GM19351 (cell line): Measurements from ENCODE around the gene OAF.

ENCODE experiments used
- ATAC-seq: cut with Tn5 transposase; IDR thresholded peaks from one replicate; pipeline ENCODE4 v1.9.1; 2021; ENCODE audit warnings: mild to moderate bottlenecking, moderate library complexity; ENCODE audit not compliant: unreplicated experiment

OAF gene

DNA sequence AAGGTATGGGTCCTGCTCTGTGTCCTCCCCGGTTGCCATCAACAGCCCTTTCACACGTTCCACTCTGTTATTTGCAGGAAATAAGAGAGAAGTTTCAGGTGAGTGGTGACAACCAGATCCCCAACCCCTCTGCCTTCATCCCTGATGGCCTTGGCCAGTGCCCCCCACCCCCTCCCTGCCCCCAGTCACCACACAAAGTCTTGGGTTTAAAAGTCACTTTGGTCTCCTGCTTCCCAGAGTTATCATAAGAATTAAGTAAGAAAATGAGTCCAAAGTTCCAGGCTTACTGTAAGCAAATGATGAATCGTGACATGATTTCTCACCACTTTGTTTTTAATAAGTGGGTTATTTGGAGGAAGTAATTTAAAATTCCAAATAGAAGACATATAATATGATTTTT, 9.2 kb upstream of the OAF start:
- no peak for ATAC-seq

DNA sequence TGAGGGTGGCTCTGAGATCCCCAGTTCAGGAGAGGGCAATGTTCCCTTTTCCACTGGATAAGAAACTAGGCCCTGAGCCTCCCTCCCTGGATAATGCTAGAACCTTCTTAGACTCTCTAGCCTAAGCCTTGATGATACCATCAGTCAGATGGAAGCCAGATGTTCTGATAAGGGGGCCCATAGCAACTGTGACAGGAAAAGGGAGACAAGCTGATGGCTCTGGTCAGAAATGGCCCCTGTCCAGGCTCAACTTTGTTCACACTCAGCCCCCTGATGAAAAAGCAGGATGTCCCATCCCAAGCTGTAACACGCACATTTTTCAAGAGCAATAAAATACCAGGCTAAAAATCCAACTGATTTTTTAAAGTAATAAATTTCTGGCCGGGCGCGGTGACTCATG, 7.2 kb upstream of the OAF start:
- ATAC-seq: no peak

DNA sequence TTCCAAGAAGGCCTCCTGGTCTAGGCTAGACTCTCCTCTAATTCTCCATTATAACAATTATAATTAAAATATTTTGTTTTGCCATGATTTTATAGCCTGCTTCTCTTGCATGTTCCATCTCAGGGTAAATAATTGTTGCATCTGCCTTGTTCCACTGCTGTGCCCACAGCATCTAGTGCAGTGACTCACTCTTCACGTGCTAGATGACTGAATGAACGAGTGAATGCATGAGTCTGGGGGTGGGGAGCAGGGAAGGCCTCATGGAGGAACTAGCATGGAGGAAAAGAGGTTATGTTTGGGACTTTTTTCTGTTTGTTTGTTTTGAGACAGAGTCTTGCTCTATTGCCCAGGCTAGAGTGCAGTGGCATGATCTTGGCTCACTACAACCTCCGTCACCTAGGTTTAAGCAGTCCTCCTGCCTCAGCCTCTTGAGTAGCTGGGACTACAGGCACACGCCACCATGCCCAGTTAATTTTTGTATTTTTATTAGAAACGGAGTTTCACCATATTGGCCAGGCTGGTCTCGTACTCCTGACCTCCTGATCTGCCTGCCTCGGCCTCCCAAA, 5.2 kb upstream of the OAF start:
- no peak for ATAC-seq

DNA sequence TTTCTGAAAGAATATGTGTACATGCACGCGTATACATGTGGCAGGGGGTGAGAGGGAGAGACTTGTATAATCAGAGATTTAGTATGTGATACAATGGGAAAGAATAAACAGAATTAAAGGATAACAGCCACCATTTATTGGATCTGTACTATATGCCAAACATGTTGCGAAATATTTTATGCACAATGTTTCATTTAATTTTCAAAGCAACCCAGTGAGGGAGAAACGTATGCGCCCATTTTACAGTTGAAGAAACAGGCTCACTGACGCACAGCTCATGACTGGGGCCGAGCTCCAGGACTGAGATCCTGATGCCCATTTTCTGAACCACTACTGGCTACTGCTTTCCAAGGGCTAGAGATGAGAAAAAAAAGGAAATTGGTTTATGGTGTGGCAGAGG, 3.3 kb upstream of the OAF start:
- ATAC-seq: no peak

DNA sequence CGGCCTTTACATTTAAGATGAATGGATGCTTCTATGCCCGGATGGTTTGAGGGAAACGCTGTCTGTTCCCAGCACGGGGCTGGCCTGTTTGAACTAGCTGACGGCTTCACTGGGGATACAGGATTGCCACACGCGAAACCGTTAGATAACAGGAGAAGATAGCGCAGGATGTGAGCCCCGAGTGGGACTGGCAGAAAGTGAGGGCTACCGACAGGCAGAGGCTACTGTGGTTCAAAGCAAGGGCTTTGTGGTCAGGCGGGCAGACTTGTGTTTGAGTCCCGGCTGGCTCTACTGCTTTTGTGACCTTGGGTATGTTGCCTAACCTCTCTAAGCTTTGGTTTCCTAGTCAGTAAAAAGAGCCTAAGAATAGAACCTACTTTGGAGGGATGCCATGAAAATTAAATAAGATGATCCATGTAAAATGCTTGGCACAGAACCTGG, 2.8 kb upstream of the OAF start:
- no peak for ATAC-seq

DNA sequence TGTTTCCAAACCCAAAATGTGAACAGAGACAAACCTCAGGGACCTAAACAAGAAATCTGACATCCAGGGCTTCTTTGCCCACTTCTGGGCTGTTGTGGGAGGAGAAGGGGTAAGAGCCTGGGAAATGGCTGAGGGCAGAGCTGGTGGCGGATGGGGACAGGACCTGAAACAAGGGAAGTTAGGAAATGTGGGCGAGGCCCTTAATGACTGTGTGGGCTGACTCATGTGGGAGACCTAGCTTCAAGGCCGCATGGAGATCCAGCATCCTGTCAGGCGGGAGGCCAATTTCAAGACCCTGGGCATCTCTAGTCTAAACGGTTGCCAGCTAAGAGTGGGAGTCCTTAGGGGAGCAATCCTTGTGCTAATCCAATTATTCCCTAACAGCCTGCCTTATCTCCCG, 2.1 kb upstream of the OAF start:
- no peak for ATAC-seq

DNA sequence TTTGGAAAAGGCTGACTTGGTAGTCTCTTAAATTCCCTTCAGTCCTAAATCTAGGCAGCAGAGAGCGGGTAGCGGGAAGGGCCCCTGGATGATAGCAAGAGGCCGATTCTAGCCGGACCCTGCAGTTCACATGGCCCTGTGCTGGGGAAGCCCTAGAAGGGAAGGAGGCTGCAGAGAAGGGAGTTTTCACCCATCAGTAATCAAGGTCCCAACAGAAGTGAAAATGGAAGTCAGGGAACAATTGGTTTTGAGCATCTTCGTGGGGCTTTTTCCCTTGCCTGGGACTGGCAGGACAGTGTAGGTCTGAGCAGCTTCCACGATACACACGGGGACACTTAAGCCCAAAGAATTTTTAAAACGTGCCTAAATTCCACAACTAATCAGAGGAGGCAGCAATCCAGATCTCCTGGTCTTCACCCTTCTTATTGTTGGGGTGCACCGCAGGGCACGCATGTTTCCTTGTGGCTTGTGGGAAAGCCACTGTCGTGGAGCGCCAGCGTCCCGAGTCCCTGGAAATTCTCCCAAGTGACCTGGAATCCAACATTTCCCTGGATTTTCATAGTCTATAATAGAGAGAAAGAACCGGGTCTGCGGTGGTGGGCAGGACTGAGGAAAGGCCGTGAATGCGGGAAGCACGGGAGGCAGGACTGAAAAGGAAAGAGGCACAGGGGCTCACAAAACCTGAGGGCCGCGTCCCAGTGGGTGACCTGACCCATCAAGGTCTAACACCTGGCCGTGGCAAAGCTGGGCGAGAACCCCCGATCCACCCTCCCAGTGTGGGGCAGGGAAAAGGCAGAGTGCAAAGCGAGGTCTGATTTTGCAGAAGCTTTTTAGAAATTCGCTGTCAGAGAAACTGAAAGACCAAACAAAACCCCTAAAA, 846 bp upstream of the OAF start:
- ATAC-seq: peak; percentile 4

DNA sequence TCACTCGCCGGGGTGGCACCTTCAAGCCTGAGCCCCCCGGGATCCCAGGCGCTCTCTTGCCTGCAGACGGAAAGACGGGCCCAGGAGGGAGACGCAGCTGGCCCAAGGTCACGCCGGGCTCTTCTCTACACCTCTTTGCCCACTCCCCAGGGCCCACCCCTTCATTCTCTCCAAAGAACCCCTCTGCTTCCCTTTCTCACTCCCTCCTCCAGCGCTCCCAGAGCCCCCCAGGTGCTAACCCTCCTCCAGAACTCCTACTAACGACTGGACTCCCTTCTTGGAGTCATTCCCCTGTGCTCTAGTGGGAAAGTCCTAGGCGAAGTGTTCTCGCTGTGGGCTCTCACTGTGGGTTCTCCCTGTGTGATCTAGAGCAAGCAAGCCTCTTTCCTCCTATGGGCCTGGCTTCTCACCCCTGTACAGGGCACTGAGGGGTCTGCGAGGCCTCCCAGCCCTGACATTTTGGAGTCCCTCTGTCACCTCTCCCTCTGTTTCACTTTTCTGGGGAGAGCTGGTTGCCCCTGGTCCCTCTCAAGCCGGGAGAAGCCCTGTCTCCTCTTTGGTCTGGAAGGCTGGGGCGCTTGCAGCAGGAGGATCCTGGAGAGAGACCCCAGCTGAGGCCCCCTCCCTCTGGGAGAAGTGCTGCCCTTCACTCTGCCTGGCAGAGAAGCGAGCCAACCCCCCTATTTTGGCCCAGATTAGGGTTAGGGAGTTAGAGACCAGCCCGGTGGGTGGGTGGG, 858 bp downstream of the OAF start:
- no peak for ATAC-seq

DNA sequence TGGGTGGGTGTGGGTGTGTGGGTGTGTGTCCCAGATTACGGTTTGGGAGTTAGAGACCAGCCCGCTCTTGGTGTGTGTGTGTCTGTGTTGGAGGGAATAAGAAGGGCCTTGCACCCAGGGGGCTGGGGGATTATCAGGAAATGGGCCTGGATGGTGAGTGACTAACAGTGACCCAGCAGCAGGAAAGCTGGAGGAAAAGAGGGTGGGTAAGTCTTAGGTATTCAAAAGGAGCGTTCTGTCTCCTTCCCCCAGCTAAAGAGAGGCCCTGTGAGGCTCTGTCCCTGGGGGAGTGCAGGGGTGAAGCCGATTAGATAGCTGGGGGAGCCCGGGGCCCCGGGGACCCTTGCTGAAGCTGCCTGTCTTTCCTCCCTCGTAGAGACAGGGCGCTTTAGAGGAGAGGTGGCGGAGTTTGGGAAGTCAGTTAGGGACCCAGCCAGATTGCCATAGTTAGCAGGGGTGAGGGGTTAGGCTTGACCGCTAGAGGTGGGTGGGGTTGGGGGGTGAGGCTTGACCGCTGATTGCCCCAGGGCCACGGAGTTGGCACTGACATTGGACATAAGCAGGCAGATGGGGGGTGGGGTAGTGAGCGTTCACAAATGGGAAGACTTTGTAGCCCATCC, 1.5 kb downstream of the OAF start:
- no peak for ATAC-seq

DNA sequence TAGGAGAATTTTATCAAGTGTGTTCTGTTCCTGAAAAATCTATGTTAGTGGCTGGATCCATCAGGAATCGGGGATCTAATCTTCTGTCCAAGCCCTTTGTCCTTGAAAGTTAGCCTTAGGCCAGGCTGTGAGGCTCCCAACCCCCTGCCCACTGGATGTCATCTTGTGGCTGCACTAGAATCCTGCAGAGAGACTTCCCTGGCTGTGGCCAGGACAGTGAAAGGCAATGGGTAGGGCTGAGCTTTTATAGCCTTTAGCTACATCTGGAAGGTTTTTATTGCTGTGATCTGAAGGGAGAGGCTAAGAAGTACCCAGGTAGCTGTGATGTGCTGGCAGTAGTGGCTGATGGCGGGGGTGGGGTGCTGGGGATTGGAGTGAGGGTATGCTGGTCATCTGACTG, 2.1 kb downstream of the OAF start:
- no peak for ATAC-seq

DNA sequence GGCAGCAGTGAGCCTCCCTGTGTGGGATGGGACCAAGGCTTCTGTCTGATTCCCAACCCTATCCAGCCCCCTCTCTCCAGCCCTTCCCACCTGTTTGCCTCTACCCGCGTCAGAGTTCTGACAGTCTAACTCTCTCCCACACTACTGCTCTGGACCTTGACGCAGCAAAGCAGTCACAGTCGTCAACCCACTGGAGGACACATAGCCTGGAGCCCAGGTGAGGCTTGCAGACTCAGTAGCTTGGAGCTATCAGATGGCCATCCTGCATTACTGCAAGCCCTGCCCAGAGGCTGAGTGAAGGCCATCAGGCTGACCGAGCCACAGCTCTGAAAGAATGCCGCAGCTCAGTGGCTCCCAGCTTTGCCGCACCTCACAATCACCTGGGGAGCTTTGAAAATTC, 3.7 kb downstream of the OAF start:
- ATAC-seq: no peak

DNA sequence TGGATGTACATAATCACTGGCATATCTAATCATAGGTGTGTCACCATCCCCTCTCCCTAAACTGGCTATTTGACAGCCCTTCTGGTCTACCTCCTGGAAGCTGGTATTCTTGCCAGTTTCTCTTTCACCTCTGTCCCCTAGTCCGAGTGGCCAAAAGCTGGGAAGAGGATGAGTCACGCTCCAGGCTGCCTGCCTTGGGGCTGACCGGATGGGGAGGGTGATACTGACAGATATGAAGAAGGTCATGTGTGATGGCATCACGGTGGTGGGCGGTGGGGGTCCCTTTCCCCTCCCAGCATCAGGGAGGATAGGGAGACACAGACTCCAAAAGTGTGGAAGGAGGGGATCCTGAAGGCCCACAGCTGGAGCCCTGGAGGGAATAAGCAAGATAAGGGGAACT, 4.8 kb downstream of the OAF start:
- no peak for ATAC-seq

DNA sequence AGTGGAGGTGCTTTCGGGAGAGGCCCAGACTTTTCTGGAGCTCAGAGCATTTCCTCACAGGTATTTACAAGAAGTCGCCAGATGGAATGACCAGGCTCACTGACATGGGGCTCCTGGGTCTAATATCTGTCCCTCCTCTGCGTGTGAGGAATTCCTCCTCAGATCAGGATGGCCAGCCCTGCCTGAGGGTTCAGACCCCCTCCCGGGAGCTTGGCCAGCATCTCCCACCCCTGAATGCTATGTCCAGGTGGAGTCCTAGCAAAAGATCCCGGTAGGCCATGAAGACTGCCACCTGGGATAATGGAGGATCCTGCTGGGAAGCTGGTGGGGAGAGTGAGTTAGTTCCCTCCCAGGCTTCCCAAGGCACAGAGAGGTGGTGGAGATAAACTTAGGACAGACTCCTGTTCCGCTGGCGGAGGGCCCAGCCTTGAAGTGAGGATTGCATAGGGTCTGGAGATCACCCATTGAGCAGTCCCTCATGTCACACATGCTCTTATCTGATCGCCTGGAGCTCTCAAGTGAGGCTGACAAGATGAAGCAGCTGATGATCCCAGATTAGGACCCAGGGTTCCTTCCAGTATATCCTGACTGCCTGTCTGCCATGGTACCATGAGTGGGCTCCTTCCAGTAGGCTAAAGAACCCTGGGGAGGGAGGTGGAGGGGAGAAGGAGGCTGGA, 5.7 kb downstream of the OAF start:
- no peak for ATAC-seq

DNA sequence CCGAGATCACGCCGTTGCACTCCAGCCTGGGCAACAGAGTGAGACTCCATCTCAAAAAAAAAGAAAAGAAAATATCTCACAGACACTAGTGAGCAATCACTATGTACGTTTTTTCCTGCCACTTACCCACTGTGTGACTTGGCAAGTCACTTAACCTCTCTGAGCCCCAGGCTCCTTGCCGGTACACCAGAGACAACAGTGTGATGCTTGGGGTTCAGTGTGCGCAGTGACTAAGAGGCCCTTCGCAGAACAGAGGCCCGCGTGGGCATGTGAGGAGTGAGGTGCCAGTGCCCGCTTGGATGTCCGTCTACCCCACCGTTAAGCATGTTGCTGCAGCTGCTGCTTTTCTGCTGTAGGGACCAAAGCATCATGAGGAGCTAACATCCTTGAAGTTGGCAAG, 6.7 kb downstream of the OAF start:
- ATAC-seq: no peak

DNA sequence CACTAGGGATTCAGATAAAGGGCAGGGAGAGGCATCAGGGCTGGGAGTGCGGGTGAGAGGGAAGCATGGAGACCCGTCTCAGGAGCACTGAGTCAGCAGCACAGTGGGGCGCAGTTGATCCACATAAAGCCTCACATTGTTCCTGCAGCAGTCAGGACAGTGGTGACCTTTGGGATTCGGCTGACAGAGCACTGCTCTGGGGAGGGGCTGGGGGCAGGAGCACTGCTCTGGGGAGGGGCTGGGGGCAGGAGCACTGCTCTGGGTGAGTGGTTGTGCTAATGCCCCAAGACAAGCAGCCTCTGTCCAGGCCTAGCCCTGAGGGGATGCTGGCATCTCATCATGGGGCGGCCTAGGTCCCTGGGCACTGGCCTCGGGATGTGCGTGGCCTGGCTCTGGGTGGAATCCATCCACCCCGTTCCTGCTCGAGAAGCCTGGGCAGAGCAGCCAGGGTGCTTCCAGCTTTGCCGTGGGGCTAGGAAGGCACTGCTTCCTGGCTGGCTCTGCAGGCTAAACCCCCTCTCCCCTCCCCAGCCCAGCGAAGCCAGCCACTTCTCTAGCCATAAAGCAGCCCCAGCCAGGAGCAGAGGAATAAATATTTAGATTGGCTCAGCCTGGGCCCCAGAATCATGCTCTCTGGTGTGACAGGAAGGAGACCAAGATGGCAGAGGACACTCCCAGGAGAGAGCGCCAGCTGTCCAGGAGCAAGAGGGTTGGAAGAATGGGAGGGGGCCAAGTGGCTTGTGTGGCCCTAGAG, 7.3 kb downstream of the OAF start:
- ATAC-seq: no peak

DNA sequence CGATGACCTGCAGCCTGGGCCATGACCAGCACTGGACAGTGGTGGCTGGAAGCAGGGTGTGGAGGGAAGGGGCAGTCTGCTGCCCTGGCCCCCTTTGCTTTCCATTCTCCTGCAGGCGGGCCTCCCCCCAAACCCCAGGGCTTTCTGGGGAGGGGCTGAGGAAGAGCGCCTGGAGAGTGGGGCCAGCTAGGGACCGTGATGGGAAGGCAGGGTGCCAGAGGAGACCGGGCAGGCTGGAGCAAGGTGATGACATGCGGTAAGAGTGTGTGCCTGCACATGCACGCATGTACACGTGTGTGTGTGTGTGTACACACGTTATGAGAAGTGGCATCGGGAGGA, 7.8 kb downstream of the OAF start:
- ATAC-seq: no peak

DNA sequence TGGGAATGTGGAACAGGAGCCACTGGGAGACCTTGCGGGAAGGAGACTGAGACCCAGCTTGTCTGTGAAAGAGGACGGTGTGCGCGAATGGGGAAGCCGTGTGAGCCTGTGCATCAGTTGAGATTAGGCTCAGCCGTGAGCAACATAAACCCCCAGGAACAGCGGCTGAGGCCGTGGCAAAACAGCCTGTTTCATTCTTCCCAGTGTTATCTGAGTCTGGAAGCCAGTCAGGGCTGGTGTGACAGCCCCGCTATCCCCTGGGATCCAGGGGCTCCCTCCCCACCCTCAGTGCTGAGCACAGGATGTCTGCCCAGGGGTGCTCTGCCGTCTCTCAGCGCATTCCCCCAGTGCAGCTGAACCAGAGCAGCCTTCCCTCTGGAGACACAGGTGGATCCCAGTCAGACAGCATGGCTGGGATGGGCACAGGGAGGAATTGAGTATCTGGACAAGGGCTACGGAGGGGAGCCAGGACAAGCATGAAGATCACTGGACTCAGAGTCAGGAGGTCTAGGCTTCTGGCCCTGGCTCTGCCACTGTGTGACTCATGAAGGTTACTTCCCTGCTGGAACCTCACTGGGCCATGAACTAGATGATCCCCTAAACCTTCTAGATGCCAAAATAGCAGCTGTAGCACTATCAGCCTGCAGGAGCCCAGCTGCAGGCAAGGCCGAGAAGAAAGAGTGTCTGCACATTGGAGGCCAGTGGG, 8.6 kb downstream of the OAF start:
- ATAC-seq: no peak

DNA sequence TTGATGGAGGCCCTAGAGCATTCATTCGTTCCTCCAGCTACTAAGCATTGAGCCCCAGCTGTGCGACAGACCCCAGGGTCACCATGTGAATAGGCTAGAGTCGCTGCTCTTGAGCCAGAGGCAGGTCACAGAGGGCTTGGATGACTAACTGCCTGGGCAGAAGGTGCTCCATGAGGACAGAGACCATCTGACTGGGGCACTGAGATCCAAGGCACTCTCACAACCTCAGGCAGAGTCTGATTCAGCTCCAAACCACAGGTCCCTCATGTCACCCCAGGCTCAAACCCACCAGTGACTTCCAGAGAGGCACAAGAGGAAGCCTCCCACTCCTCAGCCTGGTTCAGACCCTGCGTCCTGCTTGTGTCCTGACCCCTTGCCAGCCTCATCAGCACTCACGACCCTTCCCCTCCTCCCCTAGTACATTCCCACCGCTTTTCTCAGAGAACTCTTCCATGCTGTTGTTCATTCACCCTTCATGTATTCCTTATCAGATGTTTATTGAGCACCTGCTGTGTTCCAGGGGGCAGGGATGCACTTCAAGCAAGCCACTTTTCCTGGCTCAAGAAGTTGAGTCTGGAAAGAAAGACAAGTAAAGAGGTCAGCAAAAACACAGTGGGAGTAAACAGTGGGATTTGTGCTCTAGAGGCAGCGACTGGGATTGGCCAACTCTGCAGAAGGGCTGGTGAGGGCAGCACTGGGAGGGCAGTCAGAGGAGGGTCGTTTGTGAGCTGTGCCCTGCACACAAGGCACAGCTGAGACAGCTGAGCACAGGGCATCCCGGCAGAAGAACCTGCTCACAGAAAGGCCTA, 9.3 kb downstream of the OAF start:
- ATAC-seq: no peak

DNA sequence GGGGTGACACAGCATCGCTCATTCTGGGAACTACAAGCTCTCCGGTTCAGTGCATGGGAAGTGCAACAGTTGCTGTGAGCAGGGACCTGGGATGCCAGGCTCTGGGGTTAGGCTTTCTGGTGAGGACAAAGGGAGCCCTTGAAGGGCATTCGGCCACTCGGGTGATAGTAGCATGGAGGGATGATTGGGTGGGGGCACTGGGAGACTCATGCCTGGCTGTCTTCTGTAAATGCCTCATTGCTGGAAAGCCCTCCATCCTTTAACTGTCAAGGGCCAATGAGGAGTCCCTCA, 9.9 kb downstream of the OAF start:
- no peak for ATAC-seq
